HL-60 (cell line): ENCODE measurements around the gene CCDC24.

ENCODE experiments used
- DNase-seq, 2 experiments: peaks; one replicate each; pipeline ENCODE4 v3.0.0-alpha.2; 2010 to 2020; ENCODE audit warnings: low read depth in 1 of 2, low spot score in 1 of 2
- H3K27ac ChIP-seq: fragments of 250-450 bp; sonication (Bioruptor Pico); replicated peaks from 2 replicates; pipeline ENCODE4 v1.5.1; 2020; ENCODE audit warnings: mild to moderate bottlenecking, moderate library complexity
- H3K27me3 ChIP-seq: fragments of 250-450 bp; sonication (Bioruptor Pico); 2 replicates; pipeline ENCODE4 v1.5.1; 2021; ENCODE audit warnings: mild to moderate bottlenecking, moderate library complexity; ENCODE audit not compliant: insufficient read depth, poor library complexity, severe bottlenecking
- H3K4me3 ChIP-seq: replicated peaks from 2 replicates; pipeline ENCODE4 v1.5.1; 2011; ENCODE audit warnings: mild to moderate bottlenecking, control low read depth, low read length; ENCODE audit not compliant: insufficient read depth
- GABPA ChIP-seq: IDR thresholded peaks from 2 replicates; pipeline ENCODE4 v1.6.1; 2012; ENCODE audit warnings: low read depth
- POLR2AphosphoS5 ChIP-seq: IDR thresholded peaks from 2 replicates; pipeline ENCODE4 v1.6.1; 2012; ENCODE audit warnings: low read depth
- REST ChIP-seq: IDR thresholded peaks from 2 replicates; pipeline ENCODE4 v1.6.1; 2012; ENCODE audit warnings: low read depth; ENCODE audit not compliant: insufficient replicate concordance
- SPI1 ChIP-seq: IDR thresholded peaks from 2 replicates; pipeline ENCODE4 v1.6.1; 2012; ENCODE audit warnings: low read depth, mild to moderate bottlenecking, borderline replicate concordance
- TF ChIP-seq, protein P1 (sequence below): IDR thresholded peaks from one replicate; pipeline ENCODE4 v1.5.1; 2011; ENCODE audit warnings: low read length, control low read depth, inconsistent platforms; ENCODE audit not compliant: insufficient read depth

Gene CCDC24

GRCh38 chr1:43945674-43946235 is 45.6 kb upstream of the CCDC24 start:
- no peak for DNase-seq
- peak overlapping the region; percentile 100 for H3K27ac ChIP-seq
- no peak for TF ChIP-seq REST
- no peak for TF ChIP-seq SPI1
- no peak for TF ChIP-seq GABPA
- TF ChIP-seq POLR2AphosphoS5, result no peak
- TF ChIP-seq, protein P1, sequence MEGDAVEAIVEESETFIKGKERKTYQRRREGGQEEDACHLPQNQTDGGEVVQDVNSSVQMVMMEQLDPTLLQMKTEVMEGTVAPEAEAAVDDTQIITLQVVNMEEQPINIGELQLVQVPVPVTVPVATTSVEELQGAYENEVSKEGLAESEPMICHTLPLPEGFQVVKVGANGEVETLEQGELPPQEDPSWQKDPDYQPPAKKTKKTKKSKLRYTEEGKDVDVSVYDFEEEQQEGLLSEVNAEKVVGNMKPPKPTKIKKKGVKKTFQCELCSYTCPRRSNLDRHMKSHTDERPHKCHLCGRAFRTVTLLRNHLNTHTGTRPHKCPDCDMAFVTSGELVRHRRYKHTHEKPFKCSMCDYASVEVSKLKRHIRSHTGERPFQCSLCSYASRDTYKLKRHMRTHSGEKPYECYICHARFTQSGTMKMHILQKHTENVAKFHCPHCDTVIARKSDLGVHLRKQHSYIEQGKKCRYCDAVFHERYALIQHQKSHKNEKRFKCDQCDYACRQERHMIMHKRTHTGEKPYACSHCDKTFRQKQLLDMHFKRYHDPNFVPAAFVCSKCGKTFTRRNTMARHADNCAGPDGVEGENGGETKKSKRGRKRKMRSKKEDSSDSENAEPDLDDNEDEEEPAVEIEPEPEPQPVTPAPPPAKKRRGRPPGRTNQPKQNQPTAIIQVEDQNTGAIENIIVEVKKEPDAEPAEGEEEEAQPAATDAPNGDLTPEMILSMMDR, result no peak

GRCh38 chr1:43946236-43947060 is 45.0 kb upstream of the CCDC24 start, which contains the start of gene IPO13:
TSS of gene IPO13 (plus strand) at chr1:43946950. CDS start at chr1:43947601, 651 bp downstream.
- DNase-seq, result peak; percentile 96 to 97
- no peaks in the 10 kb centered on the region for H3K27me3 ChIP-seq
- peak within 1 kb of the TSS; percentile 100 for H3K27ac ChIP-seq
- H3K4me3 ChIP-seq, result peak within 1 kb of the TSS; percentile 72
- peak; percentile 39; the same call in 1 of the 2 replicates for TF ChIP-seq GABPA
- peak; percentile 95 for TF ChIP-seq REST
- TF ChIP-seq POLR2AphosphoS5, result peak; percentile 42; the same call in 1 of the 2 replicates
- no peak for TF ChIP-seq SPI1
- TF ChIP-seq, protein P1, result peak; percentile 66

More at GRCh38 chr1:43945674-43946235, 45.6 kb upstream of the CCDC24 start:
- Histone ChIP-seq H3K27me3 (no peaks in the 10 kb centered on the region), H3K4me3 (peak overlapping the region; percentile 72)

DNA sequence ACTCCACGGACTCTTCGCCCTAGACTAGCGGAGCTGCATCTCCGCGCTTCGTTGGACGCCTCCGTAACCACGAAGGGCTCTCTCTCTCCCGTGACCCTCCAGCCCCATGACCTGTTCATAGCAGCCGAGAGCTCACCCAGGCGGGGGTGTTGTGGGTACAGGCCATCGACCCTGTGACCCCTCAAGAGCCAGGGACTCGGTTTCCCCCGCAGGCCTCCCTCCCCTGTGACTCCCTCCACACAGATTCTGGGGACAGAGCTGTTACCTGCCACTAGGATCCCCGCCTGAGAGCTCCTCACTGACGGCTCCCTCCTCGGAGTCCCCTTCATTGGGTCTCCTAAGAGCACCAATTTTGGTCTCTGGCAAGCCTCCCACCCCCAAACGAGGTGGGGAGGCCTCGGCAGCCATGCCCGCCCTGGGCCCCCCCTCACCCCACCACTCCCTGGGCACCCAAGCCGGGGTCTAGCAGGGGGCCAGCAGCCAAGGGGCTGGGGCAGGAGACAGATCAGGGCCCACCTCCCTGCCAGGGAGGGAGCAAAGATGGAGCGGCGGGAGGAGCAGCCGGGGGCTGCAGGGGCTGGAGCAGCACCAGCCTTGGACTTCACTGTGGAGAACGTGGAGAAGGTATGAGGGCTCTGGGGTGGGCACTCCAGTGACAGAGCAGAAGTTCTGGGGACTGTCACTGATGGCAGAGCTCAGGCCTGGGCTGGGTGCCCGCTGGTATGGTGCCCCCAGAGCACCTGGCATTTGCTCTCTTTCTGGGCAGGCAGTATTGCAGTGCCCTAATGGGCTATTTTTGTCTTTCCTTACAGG is 44.1 kb upstream of the CCDC24 start:
- Histone ChIP-seq H3K4me3 (peak overlapping the region; percentile 72), H3K27ac (peak overlapping the region; percentile 100), H3K27me3 (no peaks in the 10 kb centered on the region)
- no peak for TF ChIP-seq POLR2AphosphoS5
- no peak for TF ChIP-seq REST
- no peak for TF ChIP-seq SPI1
- no peak for TF ChIP-seq GABPA
- TF ChIP-seq, protein P1, result no peak
- no peak for DNase-seq
